ENCODE measurements around the gene SLC24A4. TPM values are rescaled to one million over a fixed set of nuclear protein-coding genes. Genes with fewer than 3 reads are reported as not detected.
A peak's percentile ranks its signal among the peaks of the same experiment; 100 is the strongest.

SLC24A4 gene
- total RNA-seq, 1 donor from 2014 or later = not detected

- peak in 1 of 2 donors; percentile 57 for DNase-seq (ENCODE audit: low spot score in 2 of 2)
- H3K36me3 ChIP-seq = no peaks in the 10 kb centered on the region
- H3K4me3 ChIP-seq = no peak overlapping the region
- no peaks in the 10 kb centered on the region for H3K4me1 ChIP-seq
- H3K9me3 ChIP-seq = no peaks in the 10 kb centered on the region
- intact Hi-C loops (cut with DNase I) = no loop called here
- no peaks in the 10 kb centered on the region for H3K27me3 ChIP-seq
- no peak for TF ChIP-seq CTCF (IDR thresholded peaks at IDR 0.05)
- H3K27ac ChIP-seq = no peak overlapping the region
These were observed 170.1 kb downstream of the SLC24A4 start for GRCh38 chr14:92493024-92493423.

GRCh38 chr14:92493492-92493891 is 170.5 kb downstream of the SLC24A4 start:
- intact Hi-C loops (cut with DNase I) = no loop called here
- Histone ChIP-seq H3K27ac (no peak overlapping the region), H3K27me3 (no peaks in the 10 kb centered on the region), H3K9me3 (no peaks in the 10 kb centered on the region), H3K4me3 (no peak overlapping the region), H3K4me1 (no peaks in the 10 kb centered on the region), H3K36me3 (no peaks in the 10 kb centered on the region)
- TF ChIP-seq CTCF (IDR thresholded peaks at IDR 0.05) = no peak
- peak in 1 of 2 donors; percentile 48 for DNase-seq (ENCODE audit: low spot score in 2 of 2)

GRCh38 chr14:92494512-92494911 is 171.5 kb downstream of the SLC24A4 start:
- intact Hi-C loops (cut with DNase I) = no loop called here

GRCh38 chr14:92495027-92495426 is 172.1 kb downstream of the SLC24A4 start:
- H3K9me3 ChIP-seq = no peaks in the 10 kb centered on the region
- no peaks in the 10 kb centered on the region for H3K4me1 ChIP-seq
- no peak overlapping the region for H3K4me3 ChIP-seq
- DNase-seq (ENCODE audit: low spot score in 2 of 2) = peak in 1 of 2 donors; percentile 66
- H3K36me3 ChIP-seq = no peaks in the 10 kb centered on the region
- no peak overlapping the region for H3K27ac ChIP-seq
- no peak for TF ChIP-seq CTCF (IDR thresholded peaks at IDR 0.05)
- no peaks in the 10 kb centered on the region for H3K27me3 ChIP-seq
- intact Hi-C loops (cut with DNase I) = no loop called here

More at GRCh38 chr14:92494512-92494911, 171.5 kb downstream of the SLC24A4 start:
- H3K27ac ChIP-seq = no peak overlapping the region
- H3K36me3 ChIP-seq = no peaks in the 10 kb centered on the region
- no peaks in the 10 kb centered on the region for H3K27me3 ChIP-seq
- no peaks in the 10 kb centered on the region for H3K4me1 ChIP-seq
- TF ChIP-seq CTCF (IDR thresholded peaks at IDR 0.05) = no peak
- DNase-seq (ENCODE audit: low spot score in 2 of 2) = no peak
- H3K9me3 ChIP-seq = no peaks in the 10 kb centered on the region
- H3K4me3 ChIP-seq = no peak overlapping the region

- intact Hi-C loops (cut with DNase I) = no loop called here
- DNase-seq (ENCODE audit: low spot score in 2 of 2) = peak in 1 of 2 donors; percentile 54
- no peaks in the 10 kb centered on the region for H3K4me1 ChIP-seq
- H3K27ac ChIP-seq = no peak overlapping the region
- no peak for TF ChIP-seq CTCF (IDR thresholded peaks at IDR 0.05)
- no peaks in the 10 kb centered on the region for H3K9me3 ChIP-seq
- no peak overlapping the region for H3K4me3 ChIP-seq
- no peaks in the 10 kb centered on the region for H3K27me3 ChIP-seq
- H3K36me3 ChIP-seq = no peaks in the 10 kb centered on the region
These were observed 173.4 kb downstream of the SLC24A4 start for GRCh38 chr14:92496191-92496857.
